CD8-positive, alpha-beta memory T cell (primary cell): ENCODE measurements around the gene MEOX2. TPM values are rescaled to one million over a fixed set of nuclear protein-coding genes. Genes with fewer than 3 reads are reported as not detected.

Experiments
- CTCF ChIA-PET: fragments of 350-600 bp; sonication (Branson Sonifier 250); formaldehyde crosslinking; loops from one replicate; lab custom pipeline; 2021; ENCODE audit warnings: antibody characterized with exemption; lab: Charles Lee
- POLR2A ChIA-PET: fragments of 350-600 bp; sonication (Branson Sonifier 250); formaldehyde crosslinking; loops from one replicate; lab custom pipeline; 2021; ENCODE audit warnings: antibody characterized with exemption; lab: Charles Lee
- DNase-seq, 5 donors: peaks; one replicate each; pipeline versions ENCODE4 v3.0.0 to v3.0.0-alpha.2; 2020 to 2022; ENCODE audit warnings: mixed read lengths in 1 of 5
- H3K27ac ChIP-seq: one replicate; pipeline ENCODE4 v1.7.0; 2013; ENCODE audit warnings: low read depth, mild to moderate bottlenecking, low read length, moderate library complexity
- H3K27me3 ChIP-seq: 2 replicates; pipeline ENCODE4 v1.7.0; 2013; ENCODE audit warnings: low read length, mild to moderate bottlenecking; ENCODE audit not compliant: insufficient read depth, poor library complexity, severe bottlenecking
- H3K36me3 ChIP-seq: 2 replicates; pipeline ENCODE4 v1.7.0; 2013; ENCODE audit warnings: mild to moderate bottlenecking, low read length, moderate library complexity; ENCODE audit not compliant: insufficient read depth
- H3K4me1 ChIP-seq: 2 replicates; pipeline ENCODE4 v1.7.0; 2013; ENCODE audit warnings: mild to moderate bottlenecking, low read length, moderate library complexity; ENCODE audit not compliant: insufficient read depth
- H3K4me3 ChIP-seq: 2 replicates; pipeline ENCODE4 v1.7.0; 2013; ENCODE audit warnings: mild to moderate bottlenecking, low read length
- H3K9me3 ChIP-seq: 2 replicates; pipeline ENCODE4 v1.7.0; 2013; ENCODE audit warnings: mild to moderate bottlenecking, low read length
- H3K27ac Mint-ChIP-seq, 8 donors: one replicate each; pipeline ENCODE4 v1.8.0; 2020 to 2021; ENCODE audit warnings: mixed read lengths in 8 of 8, mild to moderate bottlenecking in 6 of 8, inconsistent platforms in 3 of 8, moderate library complexity in 3 of 8
- H3K27me3 Mint-ChIP-seq, 2 donors: one replicate each; pipeline ENCODE4 v1.8.0; 2020 to 2021; ENCODE audit warnings: mixed read lengths in 2 of 2, mild to moderate bottlenecking in 1 of 2, moderate library complexity in 1 of 2
- H3K36me3 Mint-ChIP-seq, 3 donors: one replicate each; pipeline ENCODE4 v1.8.0; 2020 to 2021; ENCODE audit warnings: mixed read lengths in 3 of 3, inconsistent platforms in 1 of 3, mild to moderate bottlenecking in 1 of 3
- H3K4me1 Mint-ChIP-seq, 3 donors: one replicate each; pipeline ENCODE4 v1.8.0; 2020 to 2021; ENCODE audit warnings: mixed read lengths in 3 of 3, inconsistent platforms in 1 of 3, mild to moderate bottlenecking in 1 of 3
- H3K4me3 Mint-ChIP-seq, 7 donors: one replicate each; pipeline ENCODE4 v1.8.0; 2020 to 2021; ENCODE audit warnings: mixed read lengths in 7 of 7, mild to moderate bottlenecking in 6 of 7, moderate library complexity in 4 of 7, inconsistent platforms in 2 of 7
- H3K9me3 Mint-ChIP-seq, 5 donors: one replicate each; pipeline ENCODE4 v1.8.0; 2020 to 2022; ENCODE audit warnings: mixed read lengths in 5 of 5, mild to moderate bottlenecking in 3 of 5, moderate library complexity in 2 of 5, inconsistent platforms in 1 of 5
- polyA plus RNA-seq: library from polyadenylated mRNA; unstranded; fragments of 300-500 nt; fragmentation: Illumina TruSeq; gene quantifications from one replicate; pipeline ENCODE4 v1.2.3, GENCODE V29; 2021
- total RNA-seq, 2 experiments: library from RNA; stranded (reverse); gene quantifications; one replicate each; pipeline ENCODE4 v1.2.3, GENCODE V29; 2021

Gene MEOX2
- total RNA-seq (not detected), polyA plus RNA-seq (not detected)

GRCh38 chr7:15686295-15686956 is at the start of gene MEOX2:
Gene MEOX2 (minus strand): TSS chr7:15686683. CDS start chr7:15686402, 281 bp downstream.
- DNase-seq, result no peak
- ChIA-PET POLR2A (no interaction called here), CTCF (no interaction called here)
- Mint-ChIP-seq H3K27ac (no peak within 1 kb of the TSS), H3K9me3 (peaks cover 0 to 11% (median 7%) of the 10 kb centered on the region in 5 donors), H3K4me3 (no peak within 1 kb of the TSS), H3K36me3 (no peaks in the 10 kb centered on the region), H3K4me1 (no peaks in the 10 kb centered on the region), H3K27me3 (peaks cover 26 to 31% of the 10 kb centered on the region in 2 donors)
- Histone ChIP-seq H3K9me3 (no peaks in the 10 kb centered on the region), H3K4me1 (no peaks in the 10 kb centered on the region), H3K4me3 (no peak within 1 kb of the TSS), H3K27me3 (no peaks in the 10 kb centered on the region), H3K36me3 (no peaks in the 10 kb centered on the region), H3K27ac (no peak within 1 kb of the TSS)

GRCh38 chr7:15729746-15730145 is 43.3 kb upstream of the MEOX2 start:
- Histone ChIP-seq H3K4me1 (no peaks in the 10 kb centered on the region), H3K4me3 (no peak overlapping the region), H3K27me3 (no peaks in the 10 kb centered on the region), H3K27ac (no peak overlapping the region), H3K36me3 (no peaks in the 10 kb centered on the region), H3K9me3 (no peaks in the 10 kb centered on the region)
- H3K4me1 Mint-ChIP-seq, result no peaks in the 10 kb centered on the region
- no peaks in the 10 kb centered on the region for H3K36me3 Mint-ChIP-seq
- H3K27ac Mint-ChIP-seq, result no peak overlapping the region
- H3K9me3 Mint-ChIP-seq, result peaks cover 0 to 6% (median 0%) of the 10 kb centered on the region in 5 donors
- no peak overlapping the region for H3K4me3 Mint-ChIP-seq
- H3K27me3 Mint-ChIP-seq, result no peaks in the 10 kb centered on the region
- no peak for DNase-seq
- ChIA-PET CTCF (no interaction called here), POLR2A (no interaction called here)

GRCh38 chr7:15725051-15725450 is 38.6 kb upstream of the MEOX2 start:
- Histone ChIP-seq H3K4me1 (no peaks in the 10 kb centered on the region), H3K9me3 (no peaks in the 10 kb centered on the region), H3K36me3 (no peaks in the 10 kb centered on the region), H3K27ac (no peak overlapping the region), H3K27me3 (no peaks in the 10 kb centered on the region), H3K4me3 (no peak overlapping the region)
- Mint-ChIP-seq H3K9me3 (peaks cover 0 to 7% (median 0%) of the 10 kb centered on the region in 5 donors), H3K36me3 (no peaks in the 10 kb centered on the region), H3K27ac (no peak overlapping the region), H3K4me3 (no peak overlapping the region), H3K27me3 (no peaks in the 10 kb centered on the region), H3K4me1 (no peaks in the 10 kb centered on the region)
- POLR2A ChIA-PET, result no interaction called here
- DNase-seq, result no peak
- CTCF ChIA-PET, result no interaction called here

GRCh38 chr7:15723841-15724240 is 37.4 kb upstream of the MEOX2 start:
- POLR2A ChIA-PET, result no interaction called here
- no peaks in the 10 kb centered on the region for H3K27me3 ChIP-seq
- peaks cover 0 to 6% (median 0%) of the 10 kb centered on the region in 5 donors for H3K9me3 Mint-ChIP-seq
- H3K27ac ChIP-seq, result no peak overlapping the region
- no peaks in the 10 kb centered on the region for H3K36me3 ChIP-seq
- H3K27me3 Mint-ChIP-seq, result no peaks in the 10 kb centered on the region
- DNase-seq, result no peak
- no peak overlapping the region for H3K27ac Mint-ChIP-seq
- no peaks in the 10 kb centered on the region for H3K4me1 ChIP-seq
- no peaks in the 10 kb centered on the region for H3K36me3 Mint-ChIP-seq
- no peak overlapping the region for H3K4me3 Mint-ChIP-seq
- no peaks in the 10 kb centered on the region for H3K4me1 Mint-ChIP-seq
- CTCF ChIA-PET, result no interaction called here
- H3K9me3 ChIP-seq, result no peaks in the 10 kb centered on the region
- H3K4me3 ChIP-seq, result no peak overlapping the region

- POLR2A ChIA-PET, result no interaction called here
- H3K36me3 Mint-ChIP-seq, result no peaks in the 10 kb centered on the region
- H3K4me3 Mint-ChIP-seq, result no peak overlapping the region
- no peaks in the 10 kb centered on the region for H3K4me1 Mint-ChIP-seq
- no peaks in the 10 kb centered on the region for H3K27me3 Mint-ChIP-seq
- no peak overlapping the region for H3K27ac Mint-ChIP-seq
- Histone ChIP-seq H3K36me3 (no peaks in the 10 kb centered on the region), H3K27me3 (no peaks in the 10 kb centered on the region), H3K9me3 (no peaks in the 10 kb centered on the region), H3K4me1 (no peaks in the 10 kb centered on the region), H3K27ac (no peak overlapping the region), H3K4me3 (no peak overlapping the region)
- H3K9me3 Mint-ChIP-seq, result peaks cover 0 to 6% (median 3%) of the 10 kb centered on the region in 5 donors
- CTCF ChIA-PET, result no interaction called here
- no peak for DNase-seq
Observed at GRCh38 chr7:15720849-15721471, 34.5 kb upstream of the MEOX2 start.

GRCh38 chr7:15719311-15719710 is 32.8 kb upstream of the MEOX2 start:
- Histone ChIP-seq H3K27me3 (no peaks in the 10 kb centered on the region), H3K4me3 (no peak overlapping the region), H3K9me3 (no peaks in the 10 kb centered on the region), H3K27ac (no peak overlapping the region), H3K4me1 (no peaks in the 10 kb centered on the region), H3K36me3 (no peaks in the 10 kb centered on the region)
- no peak overlapping the region for H3K4me3 Mint-ChIP-seq
- ChIA-PET CTCF (no interaction called here), POLR2A (no interaction called here)
- no peaks in the 10 kb centered on the region for H3K4me1 Mint-ChIP-seq
- no peak overlapping the region for H3K27ac Mint-ChIP-seq
- H3K27me3 Mint-ChIP-seq, result no peaks in the 10 kb centered on the region
- DNase-seq, result no peak
- H3K9me3 Mint-ChIP-seq, result peaks cover 0 to 12% (median 3%) of the 10 kb centered on the region in 5 donors
- H3K36me3 Mint-ChIP-seq, result no peaks in the 10 kb centered on the region

GRCh38 chr7:15715435-15715834 is 29.0 kb upstream of the MEOX2 start:
- Histone ChIP-seq H3K27ac (no peak overlapping the region), H3K4me3 (no peak overlapping the region), H3K36me3 (no peaks in the 10 kb centered on the region), H3K4me1 (no peaks in the 10 kb centered on the region), H3K9me3 (no peaks in the 10 kb centered on the region), H3K27me3 (no peaks in the 10 kb centered on the region)
- Mint-ChIP-seq H3K27ac (no peak overlapping the region), H3K4me3 (no peak overlapping the region), H3K4me1 (no peaks in the 10 kb centered on the region), H3K9me3 (peaks cover 0 to 6% (median 4%) of the 10 kb centered on the region in 5 donors), H3K27me3 (no peaks in the 10 kb centered on the region), H3K36me3 (no peaks in the 10 kb centered on the region)
- no peak for DNase-seq
- ChIA-PET CTCF (no interaction called here), POLR2A (no interaction called here)

GRCh38 chr7:15709978-15710377 is 23.5 kb upstream of the MEOX2 start:
- Histone ChIP-seq H3K27me3 (no peaks in the 10 kb centered on the region), H3K36me3 (no peaks in the 10 kb centered on the region), H3K4me3 (no peak overlapping the region), H3K9me3 (no peaks in the 10 kb centered on the region), H3K4me1 (no peaks in the 10 kb centered on the region), H3K27ac (no peak overlapping the region)
- Mint-ChIP-seq H3K27ac (no peak overlapping the region), H3K4me1 (no peaks in the 10 kb centered on the region), H3K27me3 (no peaks in the 10 kb centered on the region), H3K4me3 (no peak overlapping the region), H3K9me3 (peaks cover 2 to 13% (median 6%) of the 10 kb centered on the region in 5 donors), H3K36me3 (no peaks in the 10 kb centered on the region)
- no peak for DNase-seq
- POLR2A ChIA-PET, result no interaction called here
- CTCF ChIA-PET, result no interaction called here
